Testis (tissue), 3 donors: ENCODE data around the gene GABARAP. TPM values are rescaled to one million over a fixed set of nuclear protein-coding genes. Genes with fewer than 3 reads are reported as not detected.
"Not testable (repeated sequence)": the region's sequence is repeated elsewhere in the genome, so short reads cannot be mapped to it uniquely, and the experiment has no call there.

Source experiments
- DNase-seq: peaks from one replicate; pipeline ENCODE4 v3.0.0-alpha.2; 2019
- H3K27ac ChIP-seq, 2 donors: fragments of 200-600 bp; sonication (generic); one replicate each; pipeline ENCODE4 v1.5.1; 2019
- H3K27me3 ChIP-seq: fragments of 200-600 bp; sonication (generic); one replicate; pipeline ENCODE4 v1.5.1; 2019
- H3K36me3 ChIP-seq: fragments of 200-600 bp; sonication (generic); one replicate; pipeline ENCODE4 v1.5.1; 2017; ENCODE audit warnings: low read depth; ENCODE audit errors: missing control alignments
- H3K4me1 ChIP-seq: fragments of 200-600 bp; sonication (generic); one replicate; pipeline ENCODE4 v1.5.1; 2019
- H3K4me3 ChIP-seq, 2 donors: fragments of 200-600 bp; sonication (generic); one replicate each; pipeline ENCODE4 v1.5.1; 2017 to 2019
- H3K9me3 ChIP-seq: fragments of 200-600 bp; sonication (generic); one replicate; pipeline ENCODE4 v1.5.1; 2017
- CTCF ChIP-seq, 3 experiments: fragments of 450-650 bp in 2 of 3; fragments of 200-600 bp in 1 of 3; sonication (generic) in 1 of 3; IDR thresholded peaks; one replicate each; pipeline ENCODE4 v1.5.1; 2016 to 2019; ENCODE audit warnings: antibody characterized with exemption in 3 of 3, mild to moderate bottlenecking in 2 of 3, moderate library complexity in 1 of 3
- POLR2A ChIP-seq: fragments of 450-650 bp; IDR thresholded peaks from one replicate; pipeline ENCODE4 v1.6.1; 2017; ENCODE audit warnings: antibody characterized with exemption, mild to moderate bottlenecking, moderate library complexity
- WGBS, 2 donors: methylation state at CpG; one replicate each; pipeline ENCODE4 v1.1.5; 2018; 5-methylcytosine and 5-hydroxymethylcytosine counted together
- intact Hi-C: fragments of 100-400 bp; cut with DNase I; formaldehyde crosslinking; loops from one replicate; pipeline ENCODE4 v1.15.1; 2023; ENCODE audit warnings: low total_unique reads
- polyA plus RNA-seq: library from polyadenylated mRNA; stranded (reverse); fragments of 350-450 nt; fragmentation: Illumina TruSeq; extraction: RNeasy Lipid Tissue Mini Kit (QIAGEN cat#74804); gene quantifications from one replicate; pipeline ENCODE4 v1.2.3, GENCODE V29; 2014; ENCODE audit warnings: low read depth, low replicate concordance; ENCODE audit not compliant: insufficient read depth
- total RNA-seq, 2 donors: library from RNA; depleted of rRNA; stranded (reverse); fragments of >200 nt; gene quantifications; one replicate each; pipeline ENCODE4 v1.2.3, GENCODE V29; 2016

The GABARAP gene
- total and polyA plus RNA-seq, 3 donors from 2014 or later = 521 to 1,171 (median 683) TPM

- intact Hi-C loops = no loop called here
- TF ChIP-seq POLR2A (no peak), CTCF (IDR thresholded peaks at IDR 0.05) (no peak)
- Histone ChIP-seq H3K27ac (no peak overlapping the region), H3K4me1 (peaks cover 28% of the 10 kb centered on the region), H3K27me3 (no peaks in the 10 kb centered on the region), H3K36me3 (no peaks in the 10 kb centered on the region), H3K9me3 (no peaks in the 10 kb centered on the region), H3K4me3 (no peak overlapping the region)
- WGBS, 2 donors = 57 to 67% methylated on average over 4 of the region's 4 CpGs
- DNase-seq = no peak
Measured at GRCh38 chr17:7248796-7249195, 6.5 kb upstream of the GABARAP start.

DNA sequence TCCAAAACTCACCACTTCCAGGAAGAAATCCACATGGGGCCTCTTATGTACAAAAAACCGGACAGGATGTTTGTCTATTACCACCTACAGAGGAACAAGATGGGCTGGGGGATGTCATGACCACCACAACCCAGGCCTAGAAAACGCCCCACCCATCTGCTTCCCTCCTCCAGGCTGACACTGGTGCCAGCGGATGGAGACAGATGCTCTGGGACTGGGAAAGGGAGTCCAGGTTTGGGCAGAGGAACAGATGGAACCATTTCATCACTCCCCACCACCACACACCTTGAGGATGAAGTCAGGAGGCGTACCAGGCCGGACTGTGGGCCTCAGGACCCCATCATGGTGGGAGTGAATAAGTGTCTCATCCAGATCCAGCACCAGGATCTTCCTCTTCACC lies 4.5 kb upstream of the GABARAP start:
- H3K27ac ChIP-seq = no peak overlapping the region
- H3K9me3 ChIP-seq = no peaks in the 10 kb centered on the region
- H3K4me1 ChIP-seq = peaks cover 19% of the 10 kb centered on the region
- WGBS, 2 donors = 82 to 93% methylated on average over 5 of the region's 5 CpGs
- H3K27me3 ChIP-seq = no peaks in the 10 kb centered on the region
- no peak for DNase-seq
- intact Hi-C loops = no loop called here
- TF ChIP-seq POLR2A (no peak), CTCF (IDR thresholded peaks at IDR 0.05) (no peak)
- H3K4me3 ChIP-seq = no peak overlapping the region
- H3K36me3 ChIP-seq = no peaks in the 10 kb centered on the region

GRCh38 chr17:7243838-7244237 lies 1.6 kb upstream of the GABARAP start:
- intact Hi-C loops, DNase-seq, H3K27me3 ChIP-seq, H3K36me3 ChIP-seq, H3K9me3 ChIP-seq: not testable (repeated sequence)
- Histone ChIP-seq H3K4me1 (peaks cover 21% of the 10 kb centered on the region), H3K27ac (peak overlapping the region in 1 of 2 donors; percentile 92), H3K4me3 (peak overlapping the region in 1 of 2 donors; percentile 85)
- WGBS, 2 donors = 54 to 65% methylated on average over 9 of the region's 10 CpGs

- WGBS, 2 donors = 23 to 25% methylated on average over 2 of the region's 2 CpGs
- Histone ChIP-seq H3K27me3 (no peaks in the 10 kb centered on the region), H3K9me3 (no peaks in the 10 kb centered on the region), H3K4me1 (peaks cover 21% of the 10 kb centered on the region), H3K27ac (peak overlapping the region; percentile 92 to 98), H3K36me3 (no peaks in the 10 kb centered on the region), H3K4me3 (peak overlapping the region; percentile 69 to 85)
- intact Hi-C loops = no loop called here
- TF ChIP-seq POLR2A (no peak), CTCF (IDR thresholded peaks at IDR 0.05) (no peak)
- DNase-seq = no peak
Measured at GRCh38 chr17:7243453-7243729, 1.1 kb upstream of the GABARAP start.

DNA sequence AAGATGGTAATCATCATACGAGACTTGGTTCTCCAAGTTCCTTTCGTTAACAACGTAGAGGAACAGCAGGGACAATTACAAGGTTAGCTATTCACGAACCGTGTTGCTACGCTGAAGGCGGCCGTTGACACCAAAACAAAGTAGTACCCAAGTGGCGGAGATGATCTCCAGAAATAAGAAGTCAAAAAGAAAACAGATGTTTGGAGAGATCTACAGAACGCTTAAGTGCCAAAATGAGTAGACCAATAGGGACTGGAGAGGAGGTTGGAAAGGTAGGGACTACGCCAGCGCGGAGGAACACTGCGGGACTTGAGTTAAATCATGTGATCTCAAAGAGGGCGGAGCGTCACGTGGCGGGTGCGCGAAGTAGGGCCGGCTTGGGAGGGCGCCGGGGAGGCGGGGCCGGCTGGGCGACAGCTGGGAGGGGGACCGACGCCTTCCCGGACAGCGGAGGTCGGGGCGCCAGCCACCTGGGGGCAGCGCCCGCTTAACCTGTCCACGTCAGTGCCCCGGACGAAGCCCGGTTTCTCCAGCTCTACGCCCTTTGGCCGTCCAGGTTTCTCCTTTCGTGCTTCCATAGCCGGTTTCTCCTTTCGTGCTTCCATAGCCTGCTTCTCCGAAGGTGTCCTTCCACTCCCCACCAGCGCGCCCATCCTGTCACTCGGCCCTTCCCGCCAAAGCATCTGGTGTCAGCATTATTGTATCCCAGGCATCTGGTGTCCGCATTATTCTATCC lies 636 bp upstream of the GABARAP start:
- 1% methylated on average over 49 of the region's 49 CpGs for WGBS, 2 donors
- no peaks in the 10 kb centered on the region for H3K9me3 ChIP-seq
- H3K27ac ChIP-seq = peak overlapping the region; percentile 92 to 98
- DNase-seq = peak; percentile 98
- peak; percentile 43 for TF ChIP-seq POLR2A
- peak in 1 of 3 experiments; percentile 4 for TF ChIP-seq CTCF (IDR thresholded peaks at IDR 0.05)
- peak overlapping the region; percentile 69 to 85 for H3K4me3 ChIP-seq
- no peaks in the 10 kb centered on the region for H3K27me3 ChIP-seq
- H3K4me1 ChIP-seq = peaks cover 21% of the 10 kb centered on the region
- no peaks in the 10 kb centered on the region for H3K36me3 ChIP-seq
- intact Hi-C loops = no loop called here
